NCI-H1930 (cell line): ENCODE measurements around the gene AURKA.
A peak's percentile ranks its signal among the peaks of the same experiment; 100 is the strongest.
"Not testable (repeated sequence)": the region's sequence is repeated elsewhere in the genome, so short reads cannot be mapped to it uniquely, and the experiment has no call there.

Experiments
- DNase-seq, 2 experiments: peaks; one replicate each; lab custom pipeline; 2025; lab: John Stamatoyannopoulos, UW

The AURKA gene

GRCh38 chr20:56358600-56359211, 33.3 kb downstream of the AURKA start, which contains the start of gene FAM210B:
FAM210B (plus strand) TSS chr20:56358974; CDS start chr20:56359006, 32 bp downstream.
- peak; percentile 81 to 92 for DNase-seq

- DNase-seq = no peak
Measured at GRCh38 chr20:56358070-56358469, 33.9 kb downstream of the AURKA start.

GRCh38 chr20:56353356-56353755, 38.7 kb downstream of the AURKA start:
- DNase-seq = no peak

GRCh38 chr20:56352345-56353055, 39.5 kb downstream of the AURKA start:
- DNase-seq = no peak

GRCh38 chr20:56350842-56351241, 41.2 kb downstream of the AURKA start:
- no peak for DNase-seq

- no peak for DNase-seq
Measured at GRCh38 chr20:56348746-56349145, 43.3 kb downstream of the AURKA start.

- DNase-seq = no peak
Measured at GRCh38 chr20:56348305-56348693, 43.7 kb downstream of the AURKA start.

- no peak for DNase-seq
Measured at GRCh38 chr20:56347628-56348304, 44.2 kb downstream of the AURKA start.

GRCh38 chr20:56345911-56346310, 46.1 kb downstream of the AURKA start:
- DNase-seq = no peak

- peak; percentile 8 to 19 for DNase-seq
Measured at GRCh38 chr20:56343861-56344381, 48.1 kb downstream of the AURKA start.

GRCh38 chr20:56342783-56343182, 49.2 kb downstream of the AURKA start:
- no peak for DNase-seq

GRCh38 chr20:56336709-56337108, 55.3 kb downstream of the AURKA start:
- not testable (repeated sequence) for DNase-seq

GRCh38 chr20:56328861-56329260, 63.2 kb downstream of the AURKA start:
- DNase-seq = no peak

- no peak for DNase-seq
Measured at GRCh38 chr20:56324806-56325205, 67.2 kb downstream of the AURKA start.

GRCh38 chr20:56323656-56324055, 68.4 kb downstream of the AURKA start:
- DNase-seq = no peak

- no peak for DNase-seq
Measured at GRCh38 chr20:56323206-56323605, 68.8 kb downstream of the AURKA start.

GRCh38 chr20:56322681-56323080, 69.3 kb downstream of the AURKA start:
- no peak for DNase-seq
